ENCODE data around the gene ATOSB. TPM values are rescaled to one million over a fixed set of nuclear protein-coding genes. Genes with fewer than 3 reads are reported as not detected.
A peak's percentile ranks its signal among the peaks of the same experiment; 100 is the strongest.

Gene ATOSB
- total RNA-seq, 1 donor from 2014 or later, result 15.6 TPM

- no peaks in the 10 kb centered on the region for H3K27me3 Mint-ChIP-seq
- peaks cover 13% of the 10 kb centered on the region for H3K4me1 Mint-ChIP-seq (ENCODE audit: unreplicated experiment)
- no peak for DNase-seq (ENCODE audit: extremely low spot score, unreplicated experiment)
These were observed 13.2 kb downstream of the ATOSB start for GRCh38 chr9:35102465-35102768.

GRCh38 chr9:35097573-35097972 lies 18.1 kb downstream of the ATOSB start:
- H3K27me3 Mint-ChIP-seq, result no peaks in the 10 kb centered on the region
- H3K27ac Mint-ChIP-seq, result peak overlapping the region; percentile 41
- H3K4me3 Mint-ChIP-seq, result peak overlapping the region; percentile 51
- TF ChIP-seq CTCF (conservative IDR thresholded peaks at IDR 0.05), result no peak
- no peak for DNase-seq (ENCODE audit: extremely low spot score, unreplicated experiment)
- peaks cover 16% of the 10 kb centered on the region for H3K36me3 Mint-ChIP-seq
- H3K4me1 Mint-ChIP-seq (ENCODE audit: unreplicated experiment), result peaks cover 13% of the 10 kb centered on the region
- no peaks in the 10 kb centered on the region for H3K9me3 Mint-ChIP-seq

More at GRCh38 chr9:35102465-35102768, 13.2 kb downstream of the ATOSB start:
- H3K9me3 Mint-ChIP-seq, result no peaks in the 10 kb centered on the region
- H3K36me3 Mint-ChIP-seq, result peaks cover 20% of the 10 kb centered on the region
- peak overlapping the region; percentile 94 for H3K4me3 Mint-ChIP-seq
- H3K27ac Mint-ChIP-seq, result peak overlapping the region; percentile 96
- TF ChIP-seq CTCF (conservative IDR thresholded peaks at IDR 0.05), result no peak

- peak; percentile 82 for TF ChIP-seq CTCF (conservative IDR thresholded peaks at IDR 0.05)
- Mint-ChIP-seq H3K9me3 (no peaks in the 10 kb centered on the region), H3K27ac (peak within 1 kb of the TSS; percentile 86), H3K4me1 (ENCODE audit: unreplicated experiment) (peaks cover 13% of the 10 kb centered on the region), H3K27me3 (no peaks in the 10 kb centered on the region), H3K4me3 (peak within 1 kb of the TSS; percentile 89), H3K36me3 (peaks cover 15% of the 10 kb centered on the region)
- DNase-seq (ENCODE audit: extremely low spot score, unreplicated experiment), result peak; percentile 92
These were observed 19.4 kb downstream of the ATOSB start, which contains the start of gene PIGO for GRCh38 chr9:35096035-35096849. Gene PIGO, minus strand, starts transcription at chr9:35096591. Its CDS starts 1,026 bp downstream, at chr9:35095565.

GRCh38 chr9:35091536-35091935 lies 24.1 kb downstream of the ATOSB start:
- no peak for TF ChIP-seq CTCF (conservative IDR thresholded peaks at IDR 0.05)
- Mint-ChIP-seq H3K27me3 (no peaks in the 10 kb centered on the region), H3K9me3 (no peaks in the 10 kb centered on the region), H3K36me3 (peaks cover 11% of the 10 kb centered on the region), H3K4me3 (no peak overlapping the region), H3K27ac (no peak overlapping the region), H3K4me1 (ENCODE audit: unreplicated experiment) (peaks cover 11% of the 10 kb centered on the region)
- DNase-seq (ENCODE audit: extremely low spot score, unreplicated experiment), result no peak

GRCh38 chr9:35089434-35089833 lies 26.2 kb downstream of the ATOSB start:
- H3K4me3 Mint-ChIP-seq, result no peak overlapping the region
- peaks cover 1% of the 10 kb centered on the region for H3K4me1 Mint-ChIP-seq (ENCODE audit: unreplicated experiment)
- no peak for TF ChIP-seq CTCF (conservative IDR thresholded peaks at IDR 0.05)
- peaks cover 14% of the 10 kb centered on the region for H3K36me3 Mint-ChIP-seq
- no peaks in the 10 kb centered on the region for H3K9me3 Mint-ChIP-seq
- H3K27ac Mint-ChIP-seq, result no peak overlapping the region
- H3K27me3 Mint-ChIP-seq, result no peaks in the 10 kb centered on the region
- no peak for DNase-seq (ENCODE audit: extremely low spot score, unreplicated experiment)

Measured in type B pancreatic cell (in vitro differentiated cells).